ENCODE data around the gene C10orf71.

DNA sequence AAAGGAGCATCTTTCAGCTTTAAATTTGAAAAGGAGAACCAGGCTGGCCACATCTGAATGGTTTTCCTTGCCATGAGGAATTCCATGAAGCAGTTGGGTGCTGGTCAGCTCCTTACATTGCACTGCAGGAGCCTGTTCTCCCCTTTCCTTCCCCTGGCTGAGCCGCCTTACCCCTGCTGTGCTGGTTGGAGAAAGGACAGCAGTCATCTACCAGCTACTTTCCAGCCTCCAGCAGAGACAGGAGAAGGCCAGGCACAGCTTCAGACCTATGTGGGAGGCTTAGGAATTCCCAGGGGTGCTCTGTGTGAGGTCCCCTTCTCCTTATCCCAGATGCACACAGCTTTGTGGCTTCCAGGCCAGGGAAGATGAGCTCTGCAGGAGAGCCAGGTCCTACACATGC lies 4.7 kb downstream of the C10orf71 start:
- TF ChIP-seq, protein P1, sequence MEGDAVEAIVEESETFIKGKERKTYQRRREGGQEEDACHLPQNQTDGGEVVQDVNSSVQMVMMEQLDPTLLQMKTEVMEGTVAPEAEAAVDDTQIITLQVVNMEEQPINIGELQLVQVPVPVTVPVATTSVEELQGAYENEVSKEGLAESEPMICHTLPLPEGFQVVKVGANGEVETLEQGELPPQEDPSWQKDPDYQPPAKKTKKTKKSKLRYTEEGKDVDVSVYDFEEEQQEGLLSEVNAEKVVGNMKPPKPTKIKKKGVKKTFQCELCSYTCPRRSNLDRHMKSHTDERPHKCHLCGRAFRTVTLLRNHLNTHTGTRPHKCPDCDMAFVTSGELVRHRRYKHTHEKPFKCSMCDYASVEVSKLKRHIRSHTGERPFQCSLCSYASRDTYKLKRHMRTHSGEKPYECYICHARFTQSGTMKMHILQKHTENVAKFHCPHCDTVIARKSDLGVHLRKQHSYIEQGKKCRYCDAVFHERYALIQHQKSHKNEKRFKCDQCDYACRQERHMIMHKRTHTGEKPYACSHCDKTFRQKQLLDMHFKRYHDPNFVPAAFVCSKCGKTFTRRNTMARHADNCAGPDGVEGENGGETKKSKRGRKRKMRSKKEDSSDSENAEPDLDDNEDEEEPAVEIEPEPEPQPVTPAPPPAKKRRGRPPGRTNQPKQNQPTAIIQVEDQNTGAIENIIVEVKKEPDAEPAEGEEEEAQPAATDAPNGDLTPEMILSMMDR (IDR thresholded peaks at IDR 0.05; ENCODE audit: borderline replicate concordance, extremely low read depth, low read length, poor library complexity, severe bottlenecking) = no peak
- TF ChIP-seq EZH2 (IDR thresholded peaks at IDR 0.05; ENCODE audit: borderline replicate concordance, low read depth, low read length, severe bottlenecking) = no peak
